Right lobe of liver (tissue), 6 donors: ENCODE data around the gene TRIM3. TPM values are rescaled to one million over a fixed set of nuclear protein-coding genes. Genes with fewer than 3 reads are reported as not detected.

ENCODE experiments used
- ATAC-seq, 4 donors: fragments of 200-7000 bp; cut with Tn5 transposase; one replicate each; pipeline ENCODE4 v1.9.1; 2020; ENCODE audit warnings: mild to moderate bottlenecking in 4 of 4, moderate library complexity in 4 of 4
- DNase-seq, 3 donors: peaks; one replicate each; pipeline ENCODE4 v3.0.0-alpha.2; 2020
- H3K27ac ChIP-seq, 3 donors: fragments of 200-600 bp; one replicate each; pipeline ENCODE4 v1.8.0; 2022
- H3K27me3 ChIP-seq, 2 donors: fragments of 200-600 bp; one replicate each; pipeline ENCODE4 v1.8.0; 2022
- H3K36me3 ChIP-seq, 4 donors: fragments of 200-600 bp; sonication (generic) in 1 of 4; one replicate each; pipeline versions ENCODE4 v1.5.1 to v1.8.0; 2017 to 2022; ENCODE audit warnings: control low read depth in 1 of 4
- H3K4me1 ChIP-seq, 4 donors: fragments of 200-600 bp; sonication (generic) in 1 of 4; one replicate each; pipeline versions ENCODE4 v1.5.1 to v1.8.0; 2017 to 2022; ENCODE audit warnings: control low read depth in 1 of 4
- H3K4me3 ChIP-seq, 3 donors: fragments of 200-600 bp; one replicate each; pipeline ENCODE4 v1.8.0; 2022
- H3K9me3 ChIP-seq, 4 donors: fragments of 200-600 bp; sonication (generic) in 1 of 4; one replicate each; pipeline versions ENCODE4 v1.5.1 to v1.8.0; 2017 to 2022; ENCODE audit warnings: control low read depth in 1 of 4
- CTCF ChIP-seq, 4 donors: fragments of 200-600 bp in 3 of 4; fragments of 450-650 bp in 1 of 4; IDR thresholded peaks; one replicate each; pipeline versions ENCODE4 v1.5.1 to v1.8.0; 2016 to 2022; ENCODE audit warnings: antibody characterized with exemption in 4 of 4, mild to moderate bottlenecking in 2 of 4
- POLR2A ChIP-seq: fragments of 450-650 bp; IDR thresholded peaks from one replicate; pipeline ENCODE4 v1.6.1; 2017; ENCODE audit warnings: antibody characterized with exemption, mild to moderate bottlenecking
- WGBS: methylation state at CpG from one replicate; pipeline ENCODE4 v1.1.6; 2018; ENCODE audit warnings: low coverage, low lambda C conversion rate; ENCODE audit not compliant: insufficient coverage; ENCODE audit errors: missing lambda C conversion rate; 5-methylcytosine and 5-hydroxymethylcytosine counted together
- intact Hi-C, 2 donors: fragments of 100-400 bp; cut with DNase I; formaldehyde crosslinking; loops; one replicate each; pipeline versions ENCODE4 v1.11.2 to v1.14.1; 2022
- total RNA-seq, 6 experiments: library from RNA; depleted of rRNA in 2 of 6; stranded (reverse); fragments of >200 nt in 2 of 6; fragmentation: NEBNext Ultra II Directional in 3 of 6; extraction: Animal tissue kit (Norgen Biotek cat#: 25700) in 3 of 6; gene quantifications; one replicate each; pipeline versions ENCODE4 v1.1.0 to v1.2.4, GENCODE V29; 2016 to 2023
- donor health status: DM: no; HTN: yes; CAD: no.
- donor health status: DM: no; HTN: no; CAD: no.
- donor health status: DM: no; HTN: no; CAD: no.
- donor health status: DM: no; HTN: yes; CAD: no.
- donor health status: DM: no; HTN: yes; CAD: no.

TRIM3 gene
- total RNA-seq, 6 experiments from 2014 or later = 5.0 to 8.9 (median 6.7) TPM

GRCh38 chr11:6401464-6401863 lies 72.3 kb downstream of the TRIM3 start:
- H3K4me1 ChIP-seq = no peaks in the 10 kb centered on the region

GRCh38 chr11:6400431-6401345 lies 73.1 kb downstream of the TRIM3 start:
- Histone ChIP-seq H3K27ac (no peak overlapping the region), H3K4me3 (no peak overlapping the region), H3K9me3 (no peaks in the 10 kb centered on the region), H3K4me1 (no peaks in the 10 kb centered on the region), H3K36me3 (no peaks in the 10 kb centered on the region), H3K27me3 (no peaks in the 10 kb centered on the region)
- intact Hi-C loops = no loop called here
- TF ChIP-seq POLR2A = no peak
- TF ChIP-seq CTCF (IDR thresholded peaks at IDR 0.05) = no peak
- ATAC-seq (no peak), DNase-seq (no peak)
- 96% methylated on average over 13 of the region's 15 CpGs for WGBS

More at GRCh38 chr11:6401464-6401863, 72.3 kb downstream of the TRIM3 start:
- no peak overlapping the region for H3K4me3 ChIP-seq
- no peaks in the 10 kb centered on the region for H3K27me3 ChIP-seq
- ATAC-seq (no peak), DNase-seq (no peak)
- H3K27ac ChIP-seq = no peak overlapping the region
- intact Hi-C loops = no loop called here
- TF ChIP-seq CTCF (IDR thresholded peaks at IDR 0.05) (no peak), POLR2A (no peak)
- WGBS = 60% methylated on average over 1 of the region's 7 CpGs
- H3K36me3 ChIP-seq = no peaks in the 10 kb centered on the region
- no peaks in the 10 kb centered on the region for H3K9me3 ChIP-seq

Other genes starting within 250 kb of the TRIM3 start
- 10 to 100 TPM; 20.3 to 37.5 (median 27.8) TPM for gene FHIP1B, start 239.3 kb downstream of the TRIM3 start, total RNA-seq
- under 1 TPM in 1 of 6 experiments, not detected in 5; 0.25 TPM for gene CNGA4, start 234.9 kb downstream of the TRIM3 start, total RNA-seq
- not detected for gene CCKBR, start 214.1 kb downstream of the TRIM3 start, total RNA-seq
- 10 to 100 TPM in 1 of 6 experiments, 1 to 10 TPM in 5; 2.6 to 11.2 (median 4.1) TPM for gene CAVIN3, start 153.4 kb downstream of the TRIM3 start, total RNA-seq
- gene SMPD1, start 83.5 kb downstream of the TRIM3 start, total RNA-seq = 10 to 100 TPM; 45.3 to 77.9 (median 57.3) TPM
- gene APBB1, start 54.8 kb downstream of the TRIM3 start, total RNA-seq = 1 to 10 TPM; 3.3 to 5.6 (median 3.8) TPM
- 1,000 to 10,000 TPM; 3,555 to 5,250 (median 4,456) TPM for gene HPX, start 33.0 kb downstream of the TRIM3 start, total RNA-seq
- gene ARFIP2, start 7.4 kb upstream of the TRIM3 start, total RNA-seq = 10 to 100 TPM; 14.6 to 33.3 (median 23.1) TPM
- gene TIMM10B, start 7.6 kb upstream of the TRIM3 start, total RNA-seq = 10 to 100 TPM; 10.3 to 33.9 (median 14.1) TPM
- 10 to 100 TPM in 1 of 6 experiments, 1 to 10 TPM in 5; 1.9 to 10.3 (median 6.1) TPM for gene DNHD1, start 23.3 kb upstream of the TRIM3 start, total RNA-seq
- 10 to 100 TPM; 11.3 to 17.1 (median 14.2) TPM for gene RRP8, start 129.7 kb upstream of the TRIM3 start, total RNA-seq
- 10 to 100 TPM; 33.4 to 79.9 (median 55.0) TPM for gene ILK, start 129.8 kb upstream of the TRIM3 start, total RNA-seq
- 10 to 100 TPM; 47.3 to 81.9 (median 60.4) TPM for gene TAF10, start 138.3 kb upstream of the TRIM3 start, total RNA-seq
- gene TPP1, start 145.5 kb upstream of the TRIM3 start, total RNA-seq = 100 to 1,000 TPM in 2 of 6 experiments, 10 to 100 TPM in 4; 62.5 to 159 (median 81.0) TPM
- gene DCHS1, start 181.9 kb upstream of the TRIM3 start, total RNA-seq = 1 to 10 TPM; 1.8 to 9.2 (median 4.1) TPM
- gene MRPL17, start 209.4 kb upstream of the TRIM3 start, total RNA-seq = 10 to 100 TPM; 10.7 to 21.6 (median 17.3) TPM